HCT116 (cell line): ENCODE measurements around the gene ALDOA. TPM values are rescaled to one million over a fixed set of nuclear protein-coding genes. Genes with fewer than 3 reads are reported as not detected.
A peak's percentile ranks its signal among the peaks of the same experiment; 100 is the strongest.
"Not testable (repeated sequence)": the region's sequence is repeated elsewhere in the genome, so short reads cannot be mapped to it uniquely, and the experiment has no call there.

Experiments used
- ATAC-seq: fragments of 200-7000 bp; cut with Tn5 transposase; 2 replicates; pipeline ENCODE4 v1.9.1; 2020; ENCODE audit warnings: mild to moderate bottlenecking, moderate library complexity
- BruUV-seq: library from RNA; stranded (reverse); fragments of 400-500 nt; replicated peaks from 2 replicates; lab custom pipeline; 2021; lab: Mats Ljungman, UMichigan
- CTCF ChIA-PET: fragments of 300-600 bp; sonication (Branson Sonifier 250); formaldehyde crosslinking; loops from one replicate; lab custom pipeline; 2021; ENCODE audit warnings: antibody characterized with exemption; lab: Charles Lee
- POLR2A ChIA-PET: fragments of 300-600, 350-600 bp; sonication (Branson Sonifier 250); formaldehyde crosslinking; loops from one replicate; lab custom pipeline; 2021; ENCODE audit warnings: antibody characterized with exemption; lab: Charles Lee
- RAD21 ChIA-PET, 2 experiments: fragments of 300-600 bp; sonication (Branson Sonifier 250); formaldehyde crosslinking; loops; one replicate each; lab custom pipeline; 2023; ENCODE audit warnings: low total read pairs in 2 of 2; ENCODE audit not compliant: uncharacterized antibody in 2 of 2, unreplicated experiment in 2 of 2, low non-redundant PET in 1 of 2; lab: Charles Lee
- DNase-seq: peaks from one replicate; pipeline ENCODE4 v3.0.0-alpha.2; 2010; ENCODE audit warnings: low read depth, low spot score
- H2AFZ ChIP-seq: fragments of 200-600 bp; shearing (Covaris generic), sonication (generic); 2 replicates; pipeline ENCODE4 v1.6.1; 2017; ENCODE audit warnings: low read depth, mixed run types, mixed read lengths, antibody characterized with exemption, low read length; ENCODE audit not compliant: poor library complexity, severe bottlenecking
- H3K27ac ChIP-seq: 2 replicates; pipeline ENCODE4 v1.5.1; 2012; ENCODE audit warnings: low read depth, low read length
- H3K27me3 ChIP-seq: fragments of 200-600 bp; sonication (generic); 2 replicates; pipeline ENCODE4 v1.6.1; 2016; ENCODE audit warnings: mixed run types, low read length, mixed read lengths; ENCODE audit not compliant: insufficient read depth
- H3K36me3 ChIP-seq, 2 experiments: fragments of 200-500 bp in 1 of 2; fragments of 200-600 bp in 1 of 2; sonication (Bioruptor generic) in 1 of 2; sonication (generic) in 1 of 2; 2 replicates each; pipeline versions ENCODE4 v1.5.1 to v1.6.1; 2014 to 2016; ENCODE audit warnings: low read length in 2 of 2, inconsistent platforms in 1 of 2, mixed read lengths in 1 of 2, mixed run types in 1 of 2; ENCODE audit not compliant: insufficient read depth in 2 of 2, control insufficient read depth in 1 of 2
- H3K4me1 ChIP-seq, 2 experiments: fragments of 200-600 bp in 1 of 2; sonication (generic) in 1 of 2; 2 replicates each; pipeline versions ENCODE4 v1.5.1 to v1.6.1; 2012 to 2017; ENCODE audit warnings: low read length in 2 of 2, inconsistent platforms in 1 of 2, mild to moderate bottlenecking in 1 of 2, mixed read lengths in 1 of 2, mixed run types in 1 of 2, moderate library complexity in 1 of 2; ENCODE audit not compliant: insufficient read depth in 2 of 2, control insufficient read depth in 1 of 2
- H3K4me2 ChIP-seq: fragments of 200-600 bp; sonication (generic); 2 replicates; pipeline ENCODE4 v1.6.1; 2017; ENCODE audit warnings: mixed run types, low read length, mixed read lengths
- H3K4me3 ChIP-seq, 2 experiments: fragments of 200-600 bp in 1 of 2; sonication (generic) in 1 of 2; replicated peaks in 1 of 2; 2 replicates each; pipeline ENCODE4 v1.5.1; 2011 to 2016; ENCODE audit warnings: low read length in 2 of 2, control low read depth in 1 of 2, low read depth in 1 of 2, mild to moderate bottlenecking in 1 of 2, mixed read lengths in 1 of 2, mixed run types in 1 of 2
- H3K79me2 ChIP-seq: fragments of 200-600 bp; sonication (generic); 2 replicates; pipeline ENCODE4 v1.6.1; 2017; ENCODE audit warnings: mild to moderate bottlenecking, mixed run types, low read length, moderate library complexity, mixed read lengths; ENCODE audit not compliant: insufficient read depth
- H3K9ac ChIP-seq: fragments of 200-600 bp; sonication (generic); 2 replicates; pipeline ENCODE4 v1.6.1; 2016; ENCODE audit warnings: low read length, mixed read lengths
- H3K9me2 ChIP-seq: fragments of 200-600 bp; sonication (generic), shearing (Covaris generic); 2 replicates; pipeline ENCODE4 v1.6.1; 2017; ENCODE audit warnings: mixed run types, mild to moderate bottlenecking, moderate library complexity; ENCODE audit not compliant: insufficient read depth
- H3K9me3 ChIP-seq, 2 experiments: fragments of 200-500 bp in 1 of 2; fragments of 200-600 bp in 1 of 2; sonication (Bioruptor generic) in 1 of 2; sonication (generic) in 1 of 2; 2 replicates each; pipeline ENCODE4 v1.6.1; 2014 to 2017; ENCODE audit warnings: low read length in 2 of 2, mixed read lengths in 2 of 2, inconsistent platforms in 1 of 2, low read depth in 1 of 2, mild to moderate bottlenecking in 1 of 2, mixed run types in 1 of 2, moderate library complexity in 1 of 2; ENCODE audit not compliant: control insufficient read depth in 1 of 2, insufficient read depth in 1 of 2
- H4K20me1 ChIP-seq: fragments of 200-600 bp; sonication (generic), shearing (Covaris generic); 2 replicates; pipeline ENCODE4 v1.6.1; 2017; ENCODE audit warnings: mixed run types, mild to moderate bottlenecking, moderate library complexity; ENCODE audit not compliant: insufficient read depth
- EZH2phosphoT487 ChIP-seq: fragments of 200-600 bp; IDR thresholded peaks from 2 replicates; pipeline ENCODE4 v1.6.1; 2018; ENCODE audit warnings: antibody characterized with exemption, borderline replicate concordance
- RAD21 ChIP-seq: IDR thresholded peaks from 2 replicates; pipeline ENCODE4 v1.6.1; 2012; ENCODE audit warnings: low read depth, mild to moderate bottlenecking
- TCF7L2 ChIP-seq: IDR thresholded peaks from 2 replicates; pipeline ENCODE4 v1.7.0; 2011; ENCODE audit warnings: borderline replicate concordance, inconsistent platforms; ENCODE audit not compliant: insufficient read depth, insufficient read length; ENCODE audit errors: extremely low read depth
- ZBTB33 ChIP-seq: IDR thresholded peaks from 2 replicates; pipeline ENCODE4 v1.6.1; 2011; ENCODE audit warnings: mild to moderate bottlenecking, low read length, moderate library complexity; ENCODE audit not compliant: insufficient replicate concordance; ENCODE audit errors: extremely low read depth
- intact Hi-C: fragments of 100-400 bp; cut with micrococcal nuclease; formaldehyde crosslinking; loops from 2 replicates; pipeline ENCODE4 v1.10.0; 2022
- total RNA-seq: library from RNA; stranded (reverse); gene quantifications from one replicate; pipeline ENCODE4 v1.2.1, GENCODE V29; 2021; ENCODE audit not compliant: unreplicated experiment
- TF ChIP-seq, protein P1 (sequence below), 3 experiments: fragments of 200-600 bp in 1 of 3; sonication (generic) in 1 of 3; IDR thresholded peaks in 2 of 3; conservative IDR thresholded peaks in 1 of 3; 2 replicates each; pipeline ENCODE4 v1.5.1; 2012 to 2017; ENCODE audit warnings: low read depth in 2 of 3, low read length in 2 of 3, antibody characterized with exemption in 1 of 3, borderline replicate concordance in 1 of 3, control low read depth in 1 of 3, mild to moderate bottlenecking in 1 of 3, mixed read lengths in 1 of 3, mixed run types in 1 of 3, moderate library complexity in 1 of 3; ENCODE audit not compliant: insufficient read depth in 1 of 3

The ALDOA gene
- total RNA-seq, 1 experiment from 2014 or later, result 2,423 TPM

DNA sequence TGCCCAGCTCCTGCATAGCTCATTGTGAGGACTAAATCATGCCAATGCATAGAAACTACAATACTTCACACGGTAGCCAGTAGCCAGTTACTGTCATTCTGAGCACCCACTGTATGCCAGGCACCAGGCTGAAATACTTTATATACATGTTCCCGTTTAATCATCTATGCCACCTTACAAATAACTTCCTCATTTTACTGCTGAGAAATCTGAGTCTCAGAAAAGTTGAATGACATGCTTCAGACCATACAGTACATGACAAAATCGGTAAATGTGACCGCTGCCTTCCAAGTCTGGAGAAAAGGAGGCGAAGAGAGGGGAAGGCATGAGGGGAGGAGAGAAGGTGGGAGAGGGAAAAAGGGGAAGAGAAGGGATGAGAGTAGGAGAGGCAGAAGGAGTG lies 25.3 kb upstream of the ALDOA start (continued):
- no peak for TF ChIP-seq ZBTB33

DNA sequence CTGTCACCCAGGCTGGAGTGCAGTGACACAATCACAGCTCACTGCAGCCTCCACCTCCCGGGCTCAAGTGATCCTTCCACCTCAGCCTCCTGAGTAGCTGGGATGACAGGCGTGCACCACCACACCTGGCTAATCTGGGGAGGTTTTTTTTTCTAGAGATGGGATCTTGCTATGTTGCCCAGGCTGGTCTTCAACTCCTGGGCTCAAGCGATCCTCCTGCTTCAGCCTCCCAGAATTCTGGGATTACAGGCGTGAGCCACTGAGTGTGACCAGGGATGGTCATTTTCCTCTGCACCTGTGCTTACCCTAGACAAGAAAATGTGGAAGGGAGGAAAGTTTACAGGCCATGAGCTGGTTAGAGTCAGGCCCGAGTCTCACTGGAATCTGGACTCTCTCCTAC lies 24.9 kb upstream of the ALDOA start:
- H2AFZ ChIP-seq, H3K4me1 ChIP-seq, H3K9me2 ChIP-seq, H3K27me3 ChIP-seq, H3K79me2 ChIP-seq, H3K4me2 ChIP-seq, RAD21 ChIA-PET, H3K9me3 ChIP-seq, H4K20me1 ChIP-seq, intact Hi-C loops, H3K36me3 ChIP-seq, BruUV-seq, H3K27ac ChIP-seq, ATAC-seq, DNase-seq, H3K9ac ChIP-seq, POLR2A ChIA-PET, H3K4me3 ChIP-seq: not testable (repeated sequence)
- CTCF ChIA-PET, result interaction anchor here (0.8 to 2.7 kb wide), 3 partner anchors 9 to 52 kb away, joined by 3 to 13 read pairs (median 3); no protein-coding TSS in a partner anchor

GRCh38 chr16:30041841-30042240 lies 23.7 kb upstream of the ALDOA start:
- Histone ChIP-seq H2AFZ (no peak overlapping the region), H3K4me3 (no peak overlapping the region), H3K79me2 (no peaks in the 10 kb centered on the region), H3K36me3 (no peaks in the 10 kb centered on the region), H4K20me1 (no peaks in the 10 kb centered on the region), H3K4me1 (peaks cover 5 to 13% of the 10 kb centered on the region in 2 experiments; a peak in 3 of 4 replicates), H3K9ac (no peak overlapping the region), H3K9me2 (no peaks in the 10 kb centered on the region), H3K27me3 (no peaks in the 10 kb centered on the region), H3K27ac (no peak overlapping the region), H3K9me3 (no peaks in the 10 kb centered on the region), H3K4me2 (no peak overlapping the region)
- CTCF ChIA-PET, result interaction anchor here (0.9 to 2.7 kb wide), 3 partner anchors 10 to 51 kb away, joined by 3 to 13 read pairs (median 4); no protein-coding TSS in a partner anchor
- intact Hi-C loops, result no loop called here
- BruUV-seq, result no TSS peak
- no peak for DNase-seq
- POLR2A ChIA-PET, result no interaction called here
- TF ChIP-seq TCF7L2, result no peak
- no peak for TF ChIP-seq EZH2phosphoT487
- TF ChIP-seq RAD21, result peak; percentile 67
- TF ChIP-seq, protein P1, sequence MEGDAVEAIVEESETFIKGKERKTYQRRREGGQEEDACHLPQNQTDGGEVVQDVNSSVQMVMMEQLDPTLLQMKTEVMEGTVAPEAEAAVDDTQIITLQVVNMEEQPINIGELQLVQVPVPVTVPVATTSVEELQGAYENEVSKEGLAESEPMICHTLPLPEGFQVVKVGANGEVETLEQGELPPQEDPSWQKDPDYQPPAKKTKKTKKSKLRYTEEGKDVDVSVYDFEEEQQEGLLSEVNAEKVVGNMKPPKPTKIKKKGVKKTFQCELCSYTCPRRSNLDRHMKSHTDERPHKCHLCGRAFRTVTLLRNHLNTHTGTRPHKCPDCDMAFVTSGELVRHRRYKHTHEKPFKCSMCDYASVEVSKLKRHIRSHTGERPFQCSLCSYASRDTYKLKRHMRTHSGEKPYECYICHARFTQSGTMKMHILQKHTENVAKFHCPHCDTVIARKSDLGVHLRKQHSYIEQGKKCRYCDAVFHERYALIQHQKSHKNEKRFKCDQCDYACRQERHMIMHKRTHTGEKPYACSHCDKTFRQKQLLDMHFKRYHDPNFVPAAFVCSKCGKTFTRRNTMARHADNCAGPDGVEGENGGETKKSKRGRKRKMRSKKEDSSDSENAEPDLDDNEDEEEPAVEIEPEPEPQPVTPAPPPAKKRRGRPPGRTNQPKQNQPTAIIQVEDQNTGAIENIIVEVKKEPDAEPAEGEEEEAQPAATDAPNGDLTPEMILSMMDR (IDR thresholded peaks at IDR 0.05 in 2 of 3, conservative IDR thresholded peaks at IDR 0.05 in 1 of 3; ENCODE audit: borderline replicate concordance in 1 of 3, insufficient read depth in 1 of 3, low read depth in 2 of 3, low read length in 2 of 3), result peak; percentile 54 to 81 (median 58); a peak in 4 of 6 replicates
- peak; percentile 60; the same call in 1 of the 2 replicates for ATAC-seq
- RAD21 ChIA-PET, result no interaction called here
